GM12878 (cell line): Measurements from ENCODE around the gene HIPK4. TPM values are rescaled to one million over a fixed set of nuclear protein-coding genes. Genes with fewer than 3 reads are reported as not detected.

Experiments
- ATAC-seq: fragments of 200-7000 bp; cut with Tn5 transposase; 3 replicates; pipeline ENCODE4 v1.9.1; 2020; ENCODE audit warnings: mild to moderate bottlenecking, moderate library complexity
- BruUV-seq: library from RNA; stranded (reverse); fragments of 400-500 nt; replicated peaks from 2 replicates; lab custom pipeline; 2021; lab: Mats Ljungman, UMichigan
- CTCF ChIA-PET: fragments of 300-600 bp; sonication (Branson Sonifier 250); formaldehyde crosslinking; extraction: SDS; loops from one replicate; lab custom pipeline; 2021; ENCODE audit warnings: inconsistent platforms; lab: Yijun Ruan, JAX
- POLR2A ChIA-PET: fragments of 350-600 bp; formaldehyde crosslinking; extraction: SDS; loops from one replicate; lab custom pipeline; 2021; ENCODE audit warnings: inconsistent platforms; lab: Charles Lee
- RAD21 ChIA-PET: fragments of 300-600 bp; sonication (Branson Sonifier 250); formaldehyde crosslinking; loops from one replicate; lab custom pipeline; 2023; ENCODE audit warnings: antibody characterized with exemption; ENCODE audit not compliant: unreplicated experiment; lab: Charles Lee
- SMC1A ChIA-PET: fragments of 300-600 bp; sonication (Branson Sonifier 250); formaldehyde crosslinking; loops from one replicate; lab custom pipeline; 2023; ENCODE audit not compliant: unreplicated experiment, uncharacterized antibody; lab: Charles Lee
- DNase-seq: peaks from one replicate; pipeline ENCODE4 v3.0.0-alpha.2; 2011; ENCODE audit warnings: low read depth, low spot score
- FAIRE-seq: peaks from 3 replicates; lab custom pipeline; 2011; peaks lifted over from hg19 to GRCh38; lab: Jason Lieb, UNC
- H2AFZ ChIP-seq: 2 replicates; pipeline ENCODE4 v1.6.0; 2011; ENCODE audit warnings: low read depth, low read length, control low read depth; ENCODE audit not compliant: control insufficient read depth
- H3K27ac ChIP-seq: 2 replicates; pipeline ENCODE4 v1.5.1; 2011; ENCODE audit warnings: control low read depth; ENCODE audit not compliant: control insufficient read depth, insufficient read depth
- H3K27me3 ChIP-seq, 2 experiments: replicated peaks in 1 of 2; 2 replicates each; pipeline versions ENCODE4 v1.6.0 to v1.6.1; 2011; ENCODE audit warnings: low read length in 1 of 2; ENCODE audit not compliant: control insufficient read depth in 2 of 2, insufficient read depth in 2 of 2
- H3K36me3 ChIP-seq, 2 experiments: 2 replicates each; pipeline ENCODE4 v1.5.1; 2011; ENCODE audit warnings: low read length in 1 of 2; ENCODE audit not compliant: control insufficient read depth in 2 of 2, insufficient read depth in 2 of 2
- H3K4me1 ChIP-seq: 2 replicates; pipeline ENCODE4 v1.6.1; 2011; ENCODE audit warnings: mild to moderate bottlenecking, low read length, moderate library complexity, mixed read lengths; ENCODE audit not compliant: control insufficient read depth, insufficient read depth
- H3K4me2 ChIP-seq: 2 replicates; pipeline ENCODE4 v1.6.0; 2011; ENCODE audit warnings: control low read depth; ENCODE audit not compliant: control insufficient read depth, insufficient read depth
- H3K4me3 ChIP-seq: fragments of 200-600 bp; sonication (generic); 2 replicates; pipeline ENCODE4 v1.5.1; 2016
- H3K79me2 ChIP-seq: 2 replicates; pipeline ENCODE4 v1.6.0; 2011; ENCODE audit warnings: low read length; ENCODE audit not compliant: control insufficient read depth, insufficient read depth
- H3K9ac ChIP-seq: 2 replicates; pipeline ENCODE4 v1.8.0; 2011; ENCODE audit warnings: low read length, control low read depth, mixed read lengths; ENCODE audit not compliant: control insufficient read depth, insufficient read depth
- H3K9me3 ChIP-seq: replicated peaks from 3 replicates; pipeline ENCODE4 v1.5.1; 2011; ENCODE audit warnings: mild to moderate bottlenecking, low read length; ENCODE audit not compliant: control insufficient read depth, insufficient read depth
- H4K20me1 ChIP-seq: 2 replicates; pipeline ENCODE4 v1.6.0; 2011; ENCODE audit not compliant: control insufficient read depth, insufficient read depth
- FOXK2 ChIP-seq: fragments of 450-650 bp; IDR thresholded peaks from 2 replicates; pipeline ENCODE4 v1.6.1; 2017; ENCODE audit warnings: mild to moderate bottlenecking, moderate library complexity
- NBN ChIP-seq: fragments of 450-650 bp; IDR thresholded peaks from 2 replicates; pipeline ENCODE4 v1.6.1; 2016
- NFXL1 ChIP-seq: fragments of 450-650 bp; IDR thresholded peaks from 2 replicates; pipeline ENCODE4 v1.6.1; 2017; ENCODE audit warnings: antibody characterized with exemption, mild to moderate bottlenecking, borderline replicate concordance
- NFYA ChIP-seq: IDR thresholded peaks from 2 replicates; pipeline ENCODE4 v1.6.1; 2011; ENCODE audit warnings: low read depth, mild to moderate bottlenecking, low read length, improper control_type of control experiment, borderline replicate concordance
- POLR2A ChIP-seq: IDR thresholded peaks from 2 replicates; pipeline ENCODE4 v1.6.1; 2011; ENCODE audit warnings: low read depth, mild to moderate bottlenecking, low read length
- RUNX3 ChIP-seq: IDR thresholded peaks from 2 replicates; pipeline ENCODE4 v1.6.1; 2012; ENCODE audit warnings: low read length, inconsistent platforms
- TCF12 ChIP-seq: IDR thresholded peaks from 2 replicates; pipeline ENCODE4 v1.6.1; 2011; ENCODE audit warnings: low read depth, mild to moderate bottlenecking, low read length
- whole genome bisulfite sequencing: methylation state at CpG from one replicate; pipeline ENCODE4 v1.1.6; 2016; ENCODE audit warnings: low lambda C conversion rate; ENCODE audit not compliant: insufficient replicate concordance, insufficient coverage; ENCODE audit errors: missing lambda C conversion rate; 5-methylcytosine and 5-hydroxymethylcytosine counted together
- in situ Hi-C: fragments of 300-500 bp; cut with MboI; formaldehyde crosslinking; loops from 9 replicates; pipeline ENCODE4 v1.14.3; 2018; ENCODE audit warnings: mixed read lengths
- intact Hi-C: fragments of 100-400 bp; cut with micrococcal nuclease; formaldehyde crosslinking; loops from one replicate; pipeline ENCODE4 v1.14.2; 2022; ENCODE audit not compliant: unreplicated experiment
- polyA plus RNA-seq, 11 experiments: library from polyadenylated mRNA; depleted of rRNA in 4 of 11; unstranded in 6 of 11; stranded (reverse) in 5 of 11; fragments of >200 nt; fragmentation: Nextera tagmentation in 4 of 11; fragmentation: Illumina TruSeq in 1 of 11; extraction: Ambion mirVana in 4 of 11; extraction: Trizol in 1 of 11; gene quantifications; 1 replicate in 1 of 11; 2 replicates in 10 of 11; pipeline versions ENCODE4 v1.2.1 to v1.2.3, GENCODE V29; 2011 to 2016; ENCODE audit warnings: inconsistent platforms in 2 of 11, missing spikeins in 2 of 11, low read depth in 1 of 11
- total RNA-seq, 4 experiments: library from RNA; depleted of rRNA in 3 of 4; stranded (reverse); fragments of >200 nt in 3 of 4; fragmentation: Illumina TruSeq in 1 of 4; extraction: Trizol in 1 of 4; gene quantifications; 2 replicates each; pipeline versions ENCODE4 v1.2.1 to v1.2.3, GENCODE V29; 2013 to 2021

The HIPK4 gene
- total and polyA plus RNA-seq, 10 of the 15 experiments (the other 5 are each of a cell fraction or from before 2014, with no cell fraction given): 0.07 to 0.13 (median 0.08) TPM; not detected in 7

GRCh38 chr19:40423938-40424337 is 34.0 kb upstream of the HIPK4 start (continued):
- TF ChIP-seq NFXL1: no peak
- no peak for TF ChIP-seq RUNX3
- TF ChIP-seq FOXK2: no peak
- no peak for TF ChIP-seq NBN
- TF ChIP-seq NFYA: no peak

DNA sequence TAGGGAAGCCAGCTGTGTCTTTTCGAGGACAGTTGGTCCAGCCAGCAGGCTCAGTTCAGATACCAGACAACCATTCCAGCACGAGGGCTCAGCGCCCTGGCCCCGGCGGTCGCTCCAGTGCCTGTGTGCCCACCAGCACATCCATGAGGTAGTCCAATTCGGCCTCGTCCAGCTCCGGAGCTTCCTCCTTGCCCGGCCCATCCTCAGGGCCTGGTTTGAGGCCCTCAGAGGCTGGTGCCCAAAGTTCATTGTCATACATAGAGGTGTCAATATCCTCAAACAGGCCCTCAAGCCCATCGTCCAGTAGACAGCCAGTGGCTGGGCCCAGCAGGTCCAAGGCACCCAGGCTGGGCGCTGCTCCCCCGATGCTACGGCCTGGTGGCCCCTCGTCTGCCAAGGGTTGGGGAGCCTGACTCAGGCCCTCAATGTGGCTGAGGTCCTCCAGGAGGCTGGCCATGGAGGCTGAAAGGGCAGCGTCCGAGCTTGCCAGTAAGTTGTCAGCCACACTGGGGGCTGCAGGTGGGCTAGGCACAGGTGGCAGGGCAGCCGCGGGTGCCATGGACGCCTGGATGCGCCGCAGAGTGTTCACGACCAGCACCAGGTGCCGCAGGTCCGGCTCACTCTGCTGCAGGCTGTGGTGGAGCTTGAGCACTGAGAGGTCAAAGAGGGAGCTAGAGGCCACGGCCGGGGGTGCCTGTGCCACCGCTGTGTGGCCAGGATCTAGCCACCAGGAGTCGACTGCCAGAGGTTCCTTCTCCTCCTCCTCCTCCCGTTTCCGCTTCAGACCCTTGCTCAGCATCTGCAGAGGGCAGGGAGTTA is 33.0 kb upstream of the HIPK4 start:
- intact Hi-C loops (no loop called here), in situ Hi-C loops (no loop called here)
- no TSS peak for BruUV-seq
- H3K4me2 ChIP-seq: no peak overlapping the region; the same call in 1 of the 2 replicates
- SMC1A ChIA-PET: interaction anchor here (1.7 kb wide), 1 partner anchor 10 kb away, joined by 7 read pairs; no protein-coding TSS in a partner anchor
- CTCF ChIA-PET: interaction anchor here (0.5 to 7.1 kb wide), 5 partner anchors 11 to 1530 kb away, joined by 3 to 67 read pairs (median 8); partner anchors contain the start of gene BLVRB
- H3K79me2 ChIP-seq: peaks cover 27% of the 10 kb centered on the region
- H3K4me1 ChIP-seq: no peaks in the 10 kb centered on the region; the same call in 1 of the 2 replicates
- H3K9me3 ChIP-seq: no peaks in the 10 kb centered on the region
- no peak overlapping the region for H3K9ac ChIP-seq
- H3K36me3 ChIP-seq: peaks cover 0 to 6% of the 10 kb centered on the region in 2 experiments; a peak in 2 of 4 replicates
- WGBS: 92% methylated on average over 31 of the region's 31 CpGs
- H3K27me3 ChIP-seq: no peaks in the 10 kb centered on the region
- H3K27ac ChIP-seq: no peak overlapping the region
- ATAC-seq: no peak
- RAD21 ChIA-PET: interaction anchor here (1.4 to 2.0 kb wide), 2 partner anchors 41 to 43 kb away, joined by 3 to 5 read pairs; partner anchors contain the start of gene BLVRB
- H3K4me3 ChIP-seq: no peak overlapping the region
- POLR2A ChIA-PET: interaction anchor here (1.1 to 5.5 kb wide), 4 partner anchors 19 to 42 kb away, joined by 4 to 55 read pairs (median 12); partner anchors contain the start of genes BLVRB and SERTAD3
- H2AFZ ChIP-seq: no peak overlapping the region
- no peaks in the 10 kb centered on the region for H4K20me1 ChIP-seq
- no peak for DNase-seq
- peak; percentile 31; the same call in 1 of the 2 replicates for TF ChIP-seq POLR2A
- TF ChIP-seq TCF12: no peak
- no peak for FAIRE-seq
